IMR-90 (cell line): ENCODE data around the gene RSPH3. TPM values are rescaled to one million over a fixed set of nuclear protein-coding genes. Genes with fewer than 3 reads are reported as not detected.

Experiments
- ATAC-seq: fragments of 200-7000 bp; cut with Tn5 transposase; 2 replicates; pipeline ENCODE4 v1.9.1; 2020; ENCODE audit warnings: low read depth, mild to moderate bottlenecking, moderate library complexity
- BruUV-seq: library from RNA; stranded (reverse); fragments of 400-500 nt; replicated peaks from 2 replicates; lab custom pipeline; 2021; lab: Mats Ljungman, UMichigan
- CTCF ChIA-PET: fragments of 300-600 bp; formaldehyde crosslinking; extraction: SDS; loops from one replicate; lab custom pipeline; 2021; ENCODE audit warnings: antibody characterized with exemption; lab: Yijun Ruan, JAX
- POLR2A ChIA-PET: fragments of 300-600 bp; sonication (Branson Sonifier 250); formaldehyde crosslinking; loops from one replicate; lab custom pipeline; 2022; ENCODE audit warnings: antibody characterized with exemption; ENCODE audit not compliant: unreplicated experiment; lab: Charles Lee
- DNase-seq: peaks from one replicate; pipeline ENCODE4 v3.0.0; 2013
- H2AFZ ChIP-seq: replicated peaks from 2 replicates; pipeline ENCODE3; 2013; ENCODE audit warnings: low read length, mild to moderate bottlenecking; ENCODE audit not compliant: poor library complexity
- H2AK5ac ChIP-seq: 2 replicates; pipeline ENCODE4 v1.6.1; 2013; ENCODE audit warnings: low read depth, low read length, inconsistent platforms
- H2AK9ac ChIP-seq: replicated peaks from 2 replicates; pipeline ENCODE3; 2013; ENCODE audit warnings: mild to moderate bottlenecking, low read depth, low read length, moderate library complexity; ENCODE audit not compliant: poor library complexity
- H2BK120ac ChIP-seq: 2 replicates; pipeline ENCODE4 v1.6.1; 2013; ENCODE audit warnings: low read depth, low read length, inconsistent platforms
- H2BK15ac ChIP-seq: 3 replicates; pipeline ENCODE4 v1.6.1; 2013; ENCODE audit warnings: low read depth, low read length, inconsistent platforms
- H2BK20ac ChIP-seq: 2 replicates; pipeline ENCODE4 v1.6.1; 2013; ENCODE audit warnings: low read depth, mild to moderate bottlenecking, inconsistent platforms, low read length, moderate library complexity
- H2BK5ac ChIP-seq: 2 replicates; pipeline ENCODE4 v1.6.1; 2013; ENCODE audit warnings: mild to moderate bottlenecking, low read depth, low read length, inconsistent platforms; ENCODE audit not compliant: poor library complexity, severe bottlenecking
- H3K14ac ChIP-seq: replicated peaks from 2 replicates; pipeline ENCODE4 v1.6.1; 2013; ENCODE audit warnings: low read depth, low read length, inconsistent platforms
- H3K18ac ChIP-seq: 2 replicates; pipeline ENCODE4 v1.6.1; 2013; ENCODE audit warnings: low read depth, low read length, control low read depth
- H3K23ac ChIP-seq: 2 replicates; pipeline ENCODE4 v1.6.1; 2013; ENCODE audit warnings: low read depth, low read length, inconsistent platforms
- H3K27ac ChIP-seq: 2 replicates; pipeline ENCODE4 v1.5.1; 2013; ENCODE audit warnings: mild to moderate bottlenecking, control low read depth, low read length; ENCODE audit not compliant: insufficient read depth
- H3K27me3 ChIP-seq: 2 replicates; pipeline ENCODE4 v1.6.1; 2013; ENCODE audit warnings: low read length; ENCODE audit not compliant: control insufficient read depth, insufficient read depth
- H3K36me3 ChIP-seq: 2 replicates; pipeline ENCODE4 v1.6.1; 2013; ENCODE audit warnings: low read length, mixed read lengths; ENCODE audit not compliant: control insufficient read depth, insufficient read depth
- H3K4ac ChIP-seq: 2 replicates; pipeline ENCODE4 v1.6.1; 2013; ENCODE audit warnings: low read depth, low read length, inconsistent platforms
- H3K4me1 ChIP-seq: 2 replicates; pipeline ENCODE4 v1.6.1; 2013; ENCODE audit warnings: low read length, mixed read lengths; ENCODE audit not compliant: control insufficient read depth, insufficient read depth
- H3K4me2 ChIP-seq: 2 replicates; pipeline ENCODE4 v1.6.1; 2013; ENCODE audit warnings: low read depth, mild to moderate bottlenecking, control low read depth, low read length, moderate library complexity
- H3K4me3 ChIP-seq: 2 replicates; pipeline ENCODE4 v1.5.1; 2013; ENCODE audit warnings: low read depth, mild to moderate bottlenecking, control low read depth, low read length, moderate library complexity; ENCODE audit not compliant: insufficient read depth
- H3K56ac ChIP-seq: 2 replicates; pipeline ENCODE4 v1.6.1; 2013; ENCODE audit warnings: low read length, inconsistent platforms; ENCODE audit not compliant: insufficient read depth; ENCODE audit errors: extremely low read depth
- H3K79me1 ChIP-seq, 2 experiments: 2 replicates each; pipeline ENCODE4 v1.6.1; 2013; ENCODE audit warnings: low read length in 2 of 2, inconsistent platforms in 1 of 2, low read depth in 1 of 2
- H3K9ac ChIP-seq: 2 replicates; pipeline ENCODE4 v1.6.1; 2013; ENCODE audit warnings: low read depth, low read length, control low read depth
- H3K9me1 ChIP-seq: 2 replicates; pipeline ENCODE4 v1.6.1; 2013; ENCODE audit warnings: low read length, inconsistent platforms; ENCODE audit not compliant: insufficient read depth
- H3K9me3 ChIP-seq: 2 replicates; pipeline ENCODE4 v1.6.1; 2013; ENCODE audit warnings: low read length; ENCODE audit not compliant: control insufficient read depth, insufficient read depth
- H4K20me1 ChIP-seq: 2 replicates; pipeline ENCODE4 v1.6.1; 2013; ENCODE audit warnings: low read length, inconsistent platforms; ENCODE audit not compliant: insufficient read depth
- H4K5ac ChIP-seq: 2 replicates; pipeline ENCODE4 v1.6.1; 2013; ENCODE audit warnings: mild to moderate bottlenecking, low read depth, low read length, control low read depth
- H4K8ac ChIP-seq, 2 experiments: 2 replicates each; pipeline ENCODE4 v1.6.1; 2013; ENCODE audit warnings: low read depth in 2 of 2, low read length in 2 of 2, control low read depth in 1 of 2, inconsistent platforms in 1 of 2
- H4K91ac ChIP-seq: 2 replicates; pipeline ENCODE4 v1.6.1; 2013; ENCODE audit warnings: low read depth, low read length, inconsistent platforms; ENCODE audit not compliant: insufficient read depth
- BHLHE40 ChIP-seq: fragments of 150-350 bp; IDR thresholded peaks from 2 replicates; pipeline ENCODE4 v1.6.1; 2016; ENCODE audit warnings: mild to moderate bottlenecking, low read depth, low read length
- CEBPB ChIP-seq: IDR thresholded peaks from 2 replicates; pipeline ENCODE4 v1.6.1; 2012; ENCODE audit warnings: low read depth, low read length, improper control_type of control experiment
- CHD1 ChIP-seq: IDR thresholded peaks from 2 replicates; pipeline ENCODE4 v1.6.1; 2012; ENCODE audit warnings: low read depth, low read length, improper control_type of control experiment
- ELK1 ChIP-seq: fragments of 150-350 bp; IDR thresholded peaks from 2 replicates; pipeline ENCODE4 v1.6.1; 2016; ENCODE audit warnings: low read depth, mild to moderate bottlenecking, low read length, moderate library complexity, borderline replicate concordance
- FOS ChIP-seq: fragments of 150-350 bp; IDR thresholded peaks from 2 replicates; pipeline ENCODE4 v1.6.1; 2016; ENCODE audit warnings: low read depth, low read length
- MAFK ChIP-seq: IDR thresholded peaks from 2 replicates; pipeline ENCODE4 v1.6.1; 2012; ENCODE audit warnings: low read depth, low read length, improper control_type of control experiment
- MXI1 ChIP-seq: IDR thresholded peaks from 2 replicates; pipeline ENCODE4 v1.6.1; 2012; ENCODE audit warnings: low read depth, mild to moderate bottlenecking, low read length, moderate library complexity, borderline replicate concordance
- NFE2L2 ChIP-seq: fragments of 150-350 bp; IDR thresholded peaks from 2 replicates; pipeline ENCODE4 v1.6.1; 2016; ENCODE audit warnings: low read depth, mild to moderate bottlenecking, low read length
- POLR2A ChIP-seq: IDR thresholded peaks from 2 replicates; pipeline ENCODE4 v1.6.1; 2012; ENCODE audit warnings: mild to moderate bottlenecking, low read depth, low read length
- RAD21 ChIP-seq: IDR thresholded peaks from 2 replicates; pipeline ENCODE4 v1.6.1; 2012; ENCODE audit warnings: low read length, improper control_type of control experiment
- RCOR1 ChIP-seq: IDR thresholded peaks from 2 replicates; pipeline ENCODE4 v1.6.1; 2012; ENCODE audit warnings: mild to moderate bottlenecking, low read length, improper control_type of control experiment; ENCODE audit not compliant: insufficient replicate concordance
- RFX5 ChIP-seq: IDR thresholded peaks from 2 replicates; pipeline ENCODE4 v1.8.0; 2012; ENCODE audit warnings: low read depth, mild to moderate bottlenecking, low read length, moderate library complexity
- SMC3 ChIP-seq: fragments of 150-350 bp; IDR thresholded peaks from 2 replicates; pipeline ENCODE4 v1.6.1; 2016; ENCODE audit warnings: low read depth, mild to moderate bottlenecking, antibody characterized with exemption, low read length, moderate library complexity
- USF2 ChIP-seq: fragments of 150-350 bp; IDR thresholded peaks from 2 replicates; pipeline ENCODE4 v1.6.1; 2017; ENCODE audit warnings: mild to moderate bottlenecking, antibody characterized with exemption, low read length, low read depth
- WGBS, 2 experiments: methylation state at CpG; one replicate each; pipeline versions ENCODE4 v1.1.5 to v1.1.7; 2013; ENCODE audit warnings: missing lambda C conversion rate in 2 of 2; ENCODE audit not compliant: insufficient read length in 1 of 2; ENCODE audit errors: extremely low coverage in 2 of 2; 5-methylcytosine and 5-hydroxymethylcytosine counted together
- dilution Hi-C: fragments of 300-500 bp; cut with HindIII; formaldehyde crosslinking; loops from one replicate; pipeline ENCODE4 v1.14.3; 2018; ENCODE audit warnings: low sequenced_read_pairs; ENCODE audit not compliant: unreplicated experiment
- in situ Hi-C: fragments of 300-500 bp; cut with MboI; formaldehyde crosslinking; loops from 3 replicates; pipeline ENCODE4 v1.14.3; 2019; ENCODE audit warnings: low sequenced_read_pairs, inconsistent platforms, mixed read lengths
- intact Hi-C: fragments of 100-400 bp; cut with micrococcal nuclease; formaldehyde crosslinking; loops from 2 replicates; pipeline ENCODE4 v1.10.0; 2022
- polyA plus RNA-seq, 3 experiments: library from polyadenylated mRNA; depleted of rRNA; stranded (reverse); fragments of >200 nt; gene quantifications; 2 replicates each; pipeline ENCODE4 v1.2.3, GENCODE V29; 2012; ENCODE audit warnings: low replicate concordance in 1 of 3
- total RNA-seq: library from RNA; depleted of rRNA; stranded (reverse); fragments of >200 nt; gene quantifications from 2 replicates; pipeline ENCODE4 v1.2.3, GENCODE V29; 2012

Gene RSPH3
- total and polyA plus RNA-seq, 2 of the 4 experiments (the other 2 are of a cell fraction), result 1.7 to 3.0 TPM

- Histone ChIP-seq H4K91ac (no peak overlapping the region), H3K18ac (no peak overlapping the region), H2BK15ac (no peak overlapping the region), H3K27me3 (no peaks in the 10 kb centered on the region), H2AK5ac (no peak overlapping the region), H3K36me3 (0 out of 2 replicates have a peak, but pooled peaks cover 2% of the 10 kb centered on the region), H3K4me1 (no peaks in the 10 kb centered on the region), H3K27ac (no peak overlapping the region), H2AK9ac (no peak overlapping the region), H2BK5ac (no peak overlapping the region), H3K4me3 (no peak overlapping the region), H3K9me1 (no peaks in the 10 kb centered on the region; the same call in 1 of the 2 replicates), H2BK120ac (no peak overlapping the region), H3K9me3 (peaks cover 4% of the 10 kb centered on the region; the same call in 1 of the 2 replicates), H4K20me1 (no peaks in the 10 kb centered on the region), H2AFZ (no peak overlapping the region), H3K14ac (no peak overlapping the region), H3K79me1 (no peaks in the 10 kb centered on the region), H3K4me2 (no peak overlapping the region), H4K8ac (no peak overlapping the region), H3K4ac (no peak overlapping the region), H4K5ac (no peak overlapping the region), H3K9ac (no peak overlapping the region), H2BK20ac (no peak overlapping the region), H3K23ac (no peak overlapping the region), H3K56ac (no peak overlapping the region)
- ATAC-seq (no peak), DNase-seq (no peak)
- dilution Hi-C loops, result no loop called here
- intact Hi-C loops, result no loop called here
- POLR2A ChIA-PET, result no interaction called here
- TF ChIP-seq FOS, result no peak
- TF ChIP-seq NFE2L2, result no peak
- TF ChIP-seq CHD1, result no peak
- TF ChIP-seq RAD21, result no peak
- no peak for TF ChIP-seq BHLHE40
- TF ChIP-seq MXI1, result no peak
- TF ChIP-seq ELK1, result no peak
- no peak for TF ChIP-seq RCOR1
- no peak for TF ChIP-seq RFX5
- TF ChIP-seq CEBPB, result no peak
- no peak for TF ChIP-seq POLR2A
- no peak for TF ChIP-seq SMC3
- no peak for TF ChIP-seq MAFK
- TF ChIP-seq USF2, result no peak
- no TSS peak for BruUV-seq
- in situ Hi-C loops, result no loop called here
- WGBS, 2 experiments, result no CpG with 5 or more reads among the region's 1 CpG
- CTCF ChIA-PET, result no interaction called here
Measured at GRCh38 chr6:158987657-158988056, 12.3 kb downstream of the RSPH3 start.
